ENCODE measurements around the gene TAS2R10.

GRCh38 chr12:10838461-10838860, 12.3 kb upstream of the TAS2R10 start:
- TF ChIP-seq CEBPB (IDR thresholded peaks at IDR 0.05), result no peak
- TF ChIP-seq REST (IDR thresholded peaks at IDR 0.05; ENCODE audit: low read depth), result no peak
- no peak for TF ChIP-seq RAD21 (IDR thresholded peaks at IDR 0.05; ENCODE audit: low read depth)
- TF ChIP-seq ZBTB7A (IDR thresholded peaks at IDR 0.05; ENCODE audit: low read depth), result no peak
- TF ChIP-seq EGR1 (IDR thresholded peaks at IDR 0.05), result no peak

Measured in Ishikawa (cell line).